HT1080 (cell line): ENCODE measurements around the gene MAN1A1. TPM values are rescaled to one million over a fixed set of nuclear protein-coding genes. Genes with fewer than 3 reads are reported as not detected.
"Not testable (repeated sequence)": the region's sequence is repeated elsewhere in the genome, so short reads cannot be mapped to it uniquely, and the experiment has no call there.

Source experiments
- DNase-seq: peaks from one replicate; pipeline ENCODE4 v3.0.0-alpha.2; 2015; ENCODE audit warnings: low read depth
- total RNA-seq: library from RNA; depleted of rRNA; stranded (reverse); fragments of >200 nt; shearing (Covaris generic); gene quantifications from 2 replicates; pipeline ENCODE4 v1.2.3, GENCODE V29; 2014

The MAN1A1 gene
- total RNA-seq, 1 experiment from 2014 or later, result 20.3 TPM

DNA sequence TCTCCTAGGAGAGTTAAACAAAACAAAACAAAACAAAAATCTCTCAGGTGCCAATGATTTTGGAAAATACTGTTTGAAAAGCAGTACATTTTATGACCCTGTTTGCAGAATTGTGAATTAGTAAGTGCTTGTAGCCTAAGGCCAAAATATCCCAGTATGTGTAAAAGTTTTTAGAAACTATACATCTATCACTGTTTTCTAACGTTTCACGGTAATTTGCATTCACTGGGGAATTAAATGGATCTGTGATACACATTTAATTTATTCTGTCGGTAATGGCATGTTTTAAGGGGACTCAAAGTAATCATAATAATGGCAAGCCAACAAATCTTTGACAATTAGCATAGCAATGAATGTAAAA is 175.5 kb downstream of the MAN1A1 start:
- no peak for DNase-seq

DNA sequence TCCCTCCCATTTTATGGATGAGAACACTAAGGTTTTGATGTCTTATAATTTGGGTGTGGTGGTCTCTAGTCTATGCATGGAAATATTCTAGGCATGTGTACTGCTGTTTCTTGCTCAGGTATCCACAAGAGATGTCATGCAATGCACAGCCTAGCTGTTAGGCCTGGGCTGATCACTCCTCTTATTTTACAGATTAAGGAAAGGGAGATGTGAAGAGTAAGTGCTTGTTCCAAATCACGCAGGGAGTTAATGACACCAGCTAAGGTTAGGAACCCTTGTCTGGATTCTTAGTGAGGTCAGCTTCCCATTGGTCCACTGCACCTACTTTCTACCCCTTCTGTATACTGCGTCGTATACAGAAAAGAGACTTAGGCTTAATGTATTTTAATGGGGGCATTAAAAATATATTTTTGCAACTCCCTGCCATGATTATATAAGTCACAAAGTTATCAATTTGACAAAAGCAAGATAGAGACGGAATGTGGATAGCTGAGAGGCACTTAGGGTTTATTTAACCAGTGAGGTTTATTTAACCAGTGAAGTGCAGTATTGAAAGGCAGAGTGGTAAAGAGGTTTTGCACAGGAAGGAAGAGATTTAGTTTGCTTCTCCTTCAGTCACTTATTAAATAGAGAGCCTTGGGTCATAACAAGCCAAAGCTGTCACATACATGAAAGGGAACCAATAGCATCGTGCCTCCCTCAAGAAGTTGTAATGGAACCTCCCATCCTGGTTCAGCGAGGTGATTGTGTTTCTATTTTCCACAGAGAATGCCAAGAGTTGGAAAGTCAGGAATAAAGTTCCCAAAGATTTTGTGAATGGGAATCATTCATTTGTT is 176.1 kb downstream of the MAN1A1 start:
- DNase-seq, result no peak

DNA sequence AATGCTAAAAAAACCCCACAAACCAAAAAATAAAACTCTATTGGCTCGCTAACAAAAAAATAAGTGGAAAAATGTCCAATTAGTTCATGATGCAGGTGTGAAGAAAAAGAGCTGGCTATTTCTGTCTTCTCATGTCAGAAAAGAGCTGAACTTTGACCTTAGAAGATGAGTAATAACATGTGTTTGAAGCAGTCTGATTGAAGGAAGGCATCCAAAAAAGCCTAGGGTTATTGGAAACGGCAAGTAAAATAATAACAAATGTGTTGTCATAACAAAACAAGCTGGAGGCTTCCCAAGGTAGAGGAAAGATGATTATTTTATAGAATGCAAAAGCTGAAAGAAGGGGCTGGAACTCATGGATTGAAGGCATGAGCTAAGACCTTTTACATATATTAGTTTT is 176.7 kb downstream of the MAN1A1 start:
- DNase-seq, result no peak

DNA sequence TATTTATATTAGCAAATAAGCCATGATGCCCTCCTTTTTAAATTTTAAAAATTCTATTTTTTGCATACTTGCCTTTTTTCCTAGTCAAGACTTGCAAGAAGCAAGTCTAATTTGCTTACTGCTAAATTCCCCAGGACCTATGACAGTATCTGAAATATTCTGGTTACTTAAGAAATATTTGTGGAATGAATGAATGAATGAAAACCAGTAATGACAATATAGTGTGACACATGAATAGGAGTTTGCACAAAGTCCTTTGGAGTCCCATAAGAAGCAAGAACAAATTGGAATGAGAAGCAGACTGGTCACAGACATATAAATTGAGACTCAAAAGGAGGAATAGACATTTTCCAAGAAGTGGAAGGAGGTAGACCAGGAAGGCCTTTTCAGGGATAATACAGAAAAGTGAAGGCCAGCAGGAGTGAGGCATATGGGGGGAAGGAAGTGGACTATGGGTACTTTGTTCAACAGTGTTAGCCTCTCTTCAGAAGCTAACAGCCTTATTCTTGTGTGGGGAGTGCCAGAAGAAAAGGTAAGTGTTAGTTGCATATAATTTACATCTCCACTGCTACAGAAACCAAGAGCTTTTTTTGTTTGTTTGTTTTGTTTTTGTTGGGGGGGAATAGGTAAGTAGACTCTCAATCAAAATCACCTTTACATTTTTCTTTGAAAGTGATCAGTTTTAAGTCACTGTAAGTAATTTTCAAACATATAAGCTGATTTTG is 177.5 kb downstream of the MAN1A1 start:
- DNase-seq, result no peak

DNA sequence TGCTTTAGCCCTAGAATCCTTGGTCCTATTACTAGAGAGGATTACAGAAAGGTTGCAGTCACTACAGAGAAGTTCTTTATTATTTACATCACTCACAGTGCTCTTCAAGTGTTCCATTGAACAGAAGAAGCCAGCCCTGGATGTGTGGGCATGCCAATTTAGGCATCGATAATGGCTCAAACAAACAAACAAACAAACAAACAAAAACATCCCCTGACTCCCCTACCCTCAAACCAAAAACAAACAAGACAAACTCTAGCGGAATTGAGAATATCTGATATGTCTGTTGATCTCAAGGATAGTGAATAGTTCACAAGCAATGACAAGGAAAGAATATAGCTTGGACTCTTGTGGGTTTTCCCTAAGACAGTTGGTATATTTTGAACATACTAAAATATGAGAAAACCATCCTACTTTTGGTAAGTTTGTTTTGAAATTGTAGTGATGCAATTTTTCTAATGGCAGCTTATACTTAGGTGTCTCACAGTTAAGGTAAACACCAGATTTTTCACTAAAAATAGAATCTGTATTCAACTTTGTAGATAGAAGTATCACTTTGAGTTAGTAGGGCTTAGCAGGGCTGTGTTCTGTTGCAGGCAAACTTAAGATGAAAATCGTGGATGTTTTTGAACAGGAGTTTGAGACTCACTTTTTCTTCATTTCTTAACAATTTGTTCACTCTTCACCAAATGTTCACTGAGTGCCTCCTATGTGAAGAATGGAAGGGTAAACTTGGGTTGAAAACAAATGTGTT is 178.3 kb downstream of the MAN1A1 start:
- DNase-seq, result no peak

DNA sequence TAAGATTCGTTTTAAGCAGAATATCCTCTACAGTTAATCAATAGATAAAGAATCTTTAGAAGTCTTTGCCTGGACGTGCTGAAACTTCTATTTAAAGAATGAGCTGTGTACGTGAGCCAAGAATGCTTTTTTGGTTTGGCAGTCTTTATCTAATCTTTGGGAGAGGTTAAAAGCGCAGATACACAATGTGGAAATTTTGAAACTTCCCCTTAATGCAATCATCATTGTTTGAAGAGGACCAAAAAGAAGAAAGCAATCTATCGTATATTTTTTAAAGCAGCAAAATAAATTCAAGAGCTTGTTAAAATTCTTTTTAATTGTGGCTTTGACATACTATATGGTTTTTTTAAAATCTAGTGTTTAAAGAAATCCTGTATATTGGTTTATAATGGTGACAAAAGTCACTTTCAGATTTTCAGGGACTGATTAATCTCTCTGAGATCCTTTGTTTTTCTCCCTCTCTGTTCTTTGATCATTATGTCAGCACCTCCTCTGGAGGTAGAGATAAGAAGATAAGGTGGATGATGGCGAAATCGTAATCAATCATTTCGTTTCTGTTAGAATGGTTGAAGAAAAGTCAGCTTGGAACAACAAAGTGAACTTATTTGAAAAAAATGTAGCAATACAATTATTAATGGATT is 179.0 kb downstream of the MAN1A1 start:
- DNase-seq, result no peak

DNA sequence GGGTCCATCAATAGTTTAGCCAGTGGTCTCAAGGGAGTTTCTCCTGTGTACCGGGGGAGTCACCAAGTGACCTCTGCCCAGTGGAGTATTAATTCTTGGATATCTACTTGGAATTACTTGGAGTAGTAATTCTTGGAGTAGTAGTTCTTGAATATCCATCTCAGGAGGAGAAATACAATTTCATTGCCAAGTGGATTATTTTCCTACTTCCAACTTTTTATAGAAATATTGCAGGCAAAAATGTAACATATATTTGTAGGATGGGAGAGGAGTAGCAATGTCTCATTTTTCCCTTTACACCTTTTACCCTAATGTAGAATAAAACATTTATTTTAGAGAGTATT is 179.5 kb downstream of the MAN1A1 start:
- no peak for DNase-seq

DNA sequence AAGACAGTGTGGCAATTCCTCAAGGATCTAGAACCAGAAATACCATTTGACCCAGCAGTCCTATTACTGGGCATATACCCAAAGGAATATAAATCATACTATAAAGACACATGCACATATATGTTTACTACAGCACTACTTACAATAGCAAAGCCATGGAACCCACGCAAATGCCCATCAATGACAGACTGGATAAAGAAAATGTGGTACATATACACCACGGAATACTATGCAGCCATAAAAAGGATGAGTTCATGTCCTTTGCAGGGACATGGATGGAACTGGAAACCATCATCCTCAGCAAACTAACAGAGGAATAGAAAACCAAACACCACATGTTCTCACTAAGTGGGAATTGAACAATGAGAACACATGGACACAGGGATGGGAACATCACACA is 180.2 kb downstream of the MAN1A1 start:
- not testable (repeated sequence) for DNase-seq

DNA sequence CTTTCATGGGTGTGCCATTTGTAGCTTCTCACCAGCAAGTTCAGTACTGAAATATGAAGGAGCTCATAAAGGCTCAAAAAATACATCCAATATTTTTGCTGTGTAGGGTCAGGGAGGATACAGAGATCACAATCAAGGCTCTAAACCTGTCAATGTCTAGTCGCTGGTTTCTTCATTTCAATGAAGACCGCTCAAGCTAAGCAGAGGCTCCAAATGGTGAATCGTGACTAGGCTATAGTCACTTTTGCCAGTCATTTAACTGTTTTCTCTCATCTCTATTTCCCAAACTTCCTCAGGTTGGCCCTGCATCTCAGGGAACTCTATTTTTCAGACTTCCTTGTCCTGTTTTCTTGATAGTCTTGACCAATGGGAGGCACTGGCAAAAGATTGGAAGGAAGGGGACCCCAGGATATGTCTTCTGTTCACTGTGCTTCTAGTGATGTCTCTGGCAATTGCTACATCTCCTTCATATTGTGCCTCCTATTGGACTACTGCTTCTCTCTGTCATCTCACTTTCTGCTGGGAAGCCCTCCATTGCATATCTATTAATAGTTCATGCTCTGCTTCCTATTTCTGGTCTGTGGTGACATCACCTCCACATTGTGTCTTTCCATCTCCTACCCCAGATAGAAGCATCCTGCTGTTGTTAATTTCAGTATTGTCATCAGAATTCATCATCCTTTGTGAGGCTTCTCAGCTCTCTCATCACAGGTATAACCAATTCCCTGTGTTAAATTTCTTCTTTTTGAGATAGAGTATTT is 183.4 kb downstream of the MAN1A1 start:
- DNase-seq, result no peak

DNA sequence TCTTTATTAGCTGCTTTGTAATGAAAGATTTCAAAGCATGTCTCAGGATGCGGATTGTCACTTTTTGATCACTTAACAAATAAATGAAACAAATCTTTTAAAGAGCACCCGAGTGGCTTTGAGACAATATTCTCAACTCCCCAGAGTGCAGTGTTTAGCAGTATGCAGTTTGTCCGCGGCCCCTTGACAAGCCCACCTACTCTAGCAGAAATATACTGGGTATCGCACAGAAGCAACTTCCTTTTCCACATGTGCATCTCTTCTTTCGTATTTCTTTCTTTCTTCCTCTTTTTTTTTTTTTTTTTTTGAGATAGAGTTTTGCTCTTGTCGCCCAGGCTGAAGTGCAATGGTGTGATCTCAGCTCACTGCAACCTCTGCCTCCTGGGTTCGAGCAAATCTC is 186.6 kb downstream of the MAN1A1 start:
- no peak for DNase-seq

DNA sequence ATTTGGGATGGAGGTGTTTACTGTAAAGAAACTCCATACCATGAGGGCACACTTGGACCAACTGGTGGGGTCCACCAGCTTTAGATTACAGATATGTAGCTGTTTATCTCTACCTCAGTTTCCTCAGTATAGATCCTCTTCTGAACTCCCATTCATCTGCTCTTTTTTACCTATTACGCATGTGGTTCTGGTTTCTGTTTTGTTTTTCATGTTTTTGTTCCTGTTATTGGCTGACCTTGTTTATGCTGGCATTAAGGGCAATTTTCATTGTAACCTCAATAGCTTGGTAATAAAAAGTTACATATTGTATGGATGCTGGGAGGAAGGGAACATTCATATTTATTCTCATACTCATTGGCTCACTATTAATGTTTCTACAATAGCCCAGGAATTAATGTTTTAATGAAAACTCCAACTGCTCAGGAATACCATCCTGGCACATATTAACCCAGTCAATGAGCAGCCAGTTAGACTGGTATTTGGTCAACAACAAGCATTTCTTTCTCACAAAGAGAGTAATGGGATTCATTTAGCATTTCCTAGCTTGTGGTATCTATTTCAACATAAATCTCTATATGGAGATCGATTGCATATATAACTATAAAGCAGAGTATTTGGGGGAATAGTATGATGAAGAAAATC is 187.3 kb downstream of the MAN1A1 start:
- no peak for DNase-seq

DNA sequence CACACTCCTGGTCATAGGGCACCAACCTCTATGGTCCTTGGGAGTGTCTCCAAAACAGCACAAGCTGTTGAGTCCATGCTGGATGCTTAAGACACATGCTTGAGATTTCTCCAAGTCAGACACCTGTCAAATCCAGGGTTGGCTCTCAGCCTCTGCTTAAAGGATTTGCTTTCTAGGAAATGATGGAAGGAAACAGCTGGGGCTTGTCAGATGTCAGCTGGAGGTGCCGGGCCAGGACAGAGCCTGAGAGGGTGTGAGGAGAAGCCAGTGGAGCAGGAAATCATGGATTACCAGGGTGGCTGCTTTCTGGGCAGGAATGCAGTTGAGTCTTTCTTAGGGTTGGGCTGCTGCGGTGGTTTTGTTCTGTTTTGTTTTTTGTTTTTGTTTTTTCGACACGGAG is 188.1 kb downstream of the MAN1A1 start:
- no peak for DNase-seq

DNA sequence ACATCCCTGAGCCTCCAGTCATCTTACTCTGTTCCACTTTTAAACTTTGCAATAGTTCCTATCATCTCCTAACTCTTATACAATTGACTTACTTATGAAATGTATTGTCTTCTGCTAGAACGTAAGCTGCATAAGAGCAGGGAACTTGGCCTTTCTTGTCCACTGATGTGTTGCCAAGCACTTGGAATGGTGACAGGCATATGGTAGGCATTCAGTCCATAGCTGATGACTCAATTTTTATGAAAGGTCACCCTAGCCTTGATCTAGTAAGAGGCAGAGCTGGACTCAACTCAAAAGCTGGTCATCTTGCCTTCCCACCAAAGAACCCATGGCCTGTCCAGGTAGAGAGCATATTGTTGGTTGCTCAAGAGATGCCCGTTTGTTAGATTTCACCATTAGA is 188.7 kb downstream of the MAN1A1 start:
- no peak for DNase-seq

DNA sequence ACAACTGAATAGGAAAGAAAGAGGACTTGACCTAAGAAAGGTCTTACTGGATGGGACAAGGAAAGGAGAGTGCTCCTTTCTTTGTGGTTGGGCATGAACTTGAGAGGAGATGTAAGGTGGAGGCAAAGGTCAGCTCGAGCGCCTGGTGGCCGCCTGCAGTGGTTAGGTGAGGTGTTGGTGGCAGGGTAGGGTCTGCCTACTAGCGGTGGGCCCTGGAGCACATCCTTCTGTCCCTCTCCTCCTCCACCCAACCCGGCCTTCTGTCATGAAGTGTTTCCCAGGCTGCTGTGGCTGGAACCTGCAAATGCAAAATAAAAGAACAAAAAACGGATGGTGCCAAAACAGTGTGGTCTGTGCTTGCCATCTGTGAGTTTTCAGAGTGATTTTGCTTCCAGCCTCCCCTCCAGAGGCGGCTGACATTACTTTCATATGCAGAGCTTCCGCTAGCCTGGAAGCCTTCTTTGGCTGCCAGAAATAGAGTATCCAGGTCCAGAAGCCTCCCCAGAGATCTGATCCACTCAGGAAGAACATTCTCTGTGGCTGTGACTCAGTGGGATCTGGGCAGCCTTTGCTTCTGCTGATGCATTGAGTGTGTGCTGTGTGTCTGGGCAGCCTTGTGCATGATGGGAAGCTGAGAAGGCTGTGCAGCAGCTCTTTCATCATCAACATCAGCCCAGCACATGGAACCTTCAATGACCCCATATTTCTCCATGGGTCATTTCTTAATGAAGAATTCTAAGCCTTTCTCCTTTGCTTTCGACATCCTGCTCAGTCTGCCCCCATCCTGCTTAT is 191.3 kb downstream of the MAN1A1 start:
- no peak for DNase-seq

DNA sequence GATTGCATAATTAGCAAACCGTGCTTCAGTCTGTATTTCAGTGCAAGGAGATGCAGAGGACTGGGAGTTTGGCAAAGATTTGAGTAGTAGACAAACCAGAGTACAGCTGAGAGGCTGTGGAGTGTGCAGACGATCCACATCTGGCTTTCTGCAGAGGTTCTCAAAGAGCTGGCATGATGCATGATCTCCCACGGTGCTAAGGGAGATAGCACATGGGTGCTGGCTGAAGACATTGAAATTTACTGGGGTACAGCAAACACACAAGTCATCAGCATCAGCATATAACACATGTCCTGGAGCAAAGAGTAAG is 192.1 kb downstream of the MAN1A1 start:
- no peak for DNase-seq

DNA sequence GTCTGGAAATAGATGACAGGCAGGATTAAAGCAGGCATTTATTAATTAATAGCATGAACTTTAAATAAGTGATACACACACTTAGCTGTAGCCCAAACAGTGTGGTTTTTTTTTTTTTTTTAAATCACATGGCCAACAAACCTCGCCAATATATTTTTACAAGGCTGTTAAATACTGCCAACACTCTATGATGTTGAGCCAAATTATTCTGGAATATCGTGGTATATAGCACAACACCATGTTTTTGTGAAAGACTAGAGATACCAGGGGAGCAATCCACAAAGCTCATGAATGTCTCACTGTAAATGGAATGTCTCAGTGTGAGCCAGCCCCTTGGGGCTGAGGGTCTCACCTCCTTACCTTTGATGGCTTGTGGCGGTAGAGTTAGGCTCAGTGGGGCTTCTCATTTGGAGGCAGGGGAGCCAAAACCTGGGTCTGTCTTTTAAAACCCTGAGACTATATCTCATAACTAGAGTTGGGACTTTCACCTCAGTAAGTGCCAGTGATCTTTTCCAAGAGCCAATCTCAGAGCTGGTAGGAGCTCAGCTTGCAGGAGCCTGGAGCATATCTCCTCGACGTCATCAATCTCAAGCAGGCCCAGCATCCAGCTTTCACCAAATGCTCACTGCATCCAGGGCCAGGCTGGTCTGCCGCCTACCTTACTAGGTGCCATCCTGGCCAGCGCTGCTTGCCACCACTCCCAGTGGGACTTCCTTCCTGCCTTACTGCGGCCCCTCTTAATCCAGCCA is 192.6 kb downstream of the MAN1A1 start:
- no peak for DNase-seq

DNA sequence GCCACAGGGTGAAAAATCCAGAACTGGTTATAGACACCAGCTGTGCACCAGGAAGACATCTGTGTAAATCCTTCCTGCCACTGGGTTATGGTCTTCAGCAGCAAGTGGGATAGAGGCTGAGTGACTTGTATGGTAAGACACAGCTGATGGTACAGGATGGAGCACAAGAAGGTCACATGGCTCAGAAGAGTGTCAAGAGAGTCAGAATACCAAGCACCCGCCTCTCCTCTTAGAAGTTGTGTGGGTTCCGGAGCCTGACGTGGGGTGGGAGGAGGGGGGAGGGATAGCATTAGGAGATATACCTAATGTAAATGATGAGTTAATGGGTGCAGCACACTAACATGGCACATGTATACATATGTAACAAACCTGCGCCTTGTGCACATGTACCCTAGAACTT is 193.5 kb downstream of the MAN1A1 start:
- DNase-seq, result not testable (repeated sequence)

DNA sequence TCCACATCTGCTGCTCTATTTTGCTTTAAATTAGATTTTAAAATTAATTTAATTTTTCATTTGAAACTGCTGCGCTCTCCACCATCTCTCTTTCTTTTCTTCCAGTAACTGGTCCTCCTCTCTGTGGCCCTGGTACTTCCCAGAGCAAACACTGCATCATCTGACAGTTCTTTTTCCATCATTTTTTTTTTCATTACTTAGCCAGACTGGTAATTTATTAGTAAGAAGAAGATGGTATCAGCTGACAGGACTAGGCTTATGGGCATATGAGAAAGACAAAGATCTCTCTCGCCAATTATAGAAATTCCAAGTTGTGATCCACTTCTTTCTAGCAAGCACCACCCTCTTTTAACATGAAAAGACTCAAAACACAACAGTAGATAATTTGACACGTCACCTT is 197.4 kb downstream of the MAN1A1 start:
- DNase-seq, result no peak

DNA sequence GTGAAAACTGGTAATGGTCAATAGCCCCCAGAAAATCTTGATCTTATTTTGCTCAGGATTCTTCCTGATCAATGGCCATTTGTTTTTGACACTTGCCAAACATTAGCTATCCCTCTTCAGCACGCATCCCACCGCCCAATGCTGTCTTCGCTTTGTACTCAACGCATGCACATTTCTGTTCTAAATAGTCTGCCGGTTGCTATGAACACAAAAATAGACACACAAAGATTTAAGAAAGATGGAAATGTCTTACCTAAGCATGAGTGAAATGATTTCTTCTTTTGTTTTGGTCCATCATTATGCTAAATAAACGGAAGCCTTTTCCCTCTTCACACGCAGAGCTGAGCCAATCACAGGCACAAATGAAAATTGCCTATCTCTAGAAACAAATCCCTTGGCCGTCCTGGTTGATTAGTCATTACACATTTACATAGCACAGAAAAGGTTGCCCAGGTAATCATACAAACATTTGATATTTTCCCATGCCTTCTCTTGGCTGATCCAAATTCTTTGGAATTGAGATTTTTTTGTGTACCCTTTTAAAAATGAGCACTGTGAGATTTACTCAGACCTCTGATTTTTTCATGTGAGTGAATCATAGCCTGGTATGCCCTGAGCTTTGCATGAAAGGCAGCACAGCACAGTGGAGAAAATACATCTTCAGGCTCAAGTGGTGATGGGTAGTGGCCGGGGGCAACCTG is 200.6 kb downstream of the MAN1A1 start:
- no peak for DNase-seq
